Smooth muscle cell (in vitro differentiated cells): Measurements from ENCODE around the gene HOXB7. TPM values are rescaled to one million over a fixed set of nuclear protein-coding genes. Genes with fewer than 3 reads are reported as not detected.
A peak's percentile ranks its signal among the peaks of the same experiment; 100 is the strongest.

Experiments
- DNase-seq: peaks from one replicate; lab custom pipeline; 2025; ENCODE audit not compliant: unreplicated experiment; lab: John Stamatoyannopoulos, UW
- H2AFZ ChIP-seq: fragments of 200-600 bp; sonication (generic); 2 replicates; pipeline ENCODE4 v1.6.0; 2016; ENCODE audit warnings: antibody characterized with exemption, low read depth, mild to moderate bottlenecking
- H3F3A ChIP-seq: fragments of 200-600 bp; sonication (generic); 2 replicates; pipeline ENCODE4 v1.6.0; 2017; ENCODE audit warnings: antibody characterized with exemption, low read depth
- H3K27ac ChIP-seq: fragments of 200-600 bp; sonication (generic); 2 replicates; pipeline ENCODE4 v1.5.1; 2016; ENCODE audit warnings: low read depth, mild to moderate bottlenecking
- H3K27me3 ChIP-seq: fragments of 200-600 bp; sonication (generic); 2 replicates; pipeline ENCODE4 v1.6.1; 2016; ENCODE audit warnings: low read depth, mild to moderate bottlenecking
- H3K36me3 ChIP-seq: fragments of 200-600 bp; sonication (generic); 2 replicates; pipeline ENCODE4 v1.5.1; 2016; ENCODE audit warnings: low read depth
- H3K4me1 ChIP-seq: fragments of 200-600 bp; sonication (generic); 2 replicates; pipeline ENCODE4 v1.5.1; 2016; ENCODE audit warnings: low read depth
- H3K4me2 ChIP-seq: fragments of 200-600 bp; sonication (generic); 2 replicates; pipeline ENCODE4 v1.6.0; 2016; ENCODE audit warnings: mild to moderate bottlenecking
- H3K4me3 ChIP-seq: fragments of 200-600 bp; sonication (generic); 2 replicates; pipeline ENCODE4 v1.5.1; 2016; ENCODE audit warnings: mild to moderate bottlenecking
- H3K79me2 ChIP-seq: fragments of 200-600 bp; sonication (generic); 2 replicates; pipeline ENCODE4 v1.6.0; 2016; ENCODE audit warnings: low read depth, mild to moderate bottlenecking
- H3K9ac ChIP-seq: fragments of 200-600 bp; sonication (generic); 2 replicates; pipeline ENCODE4 v1.6.0; 2016; ENCODE audit warnings: low read depth
- H3K9me3 ChIP-seq: fragments of 200-600 bp; sonication (generic); replicated peaks from 2 replicates; pipeline ENCODE4 v1.5.1; 2016; ENCODE audit warnings: low read depth
- H4K20me1 ChIP-seq: fragments of 200-600 bp; sonication (generic); 2 replicates; pipeline ENCODE4 v1.6.0; 2016; ENCODE audit warnings: low read depth
- WGBS: methylation state at CpG from one replicate; pipeline ENCODE4 v1.1.7; 2016; ENCODE audit warnings: low lambda C conversion rate; 5-methylcytosine and 5-hydroxymethylcytosine counted together
- polyA plus RNA-seq: library from polyadenylated mRNA; unstranded; fragments of >200 nt; fragmentation: Nextera tagmentation; extraction: Ambion mirVana; gene quantifications from 2 replicates; pipeline ENCODE4 v1.2.1, GENCODE V29; 2016
- total RNA-seq: library from RNA; depleted of rRNA; stranded (reverse); fragments of >200 nt; gene quantifications from 2 replicates; pipeline ENCODE4 v1.2.3, GENCODE V29; 2014
- TF ChIP-seq, protein P1 (sequence below): fragments of 200-600 bp; sonication (generic); IDR thresholded peaks from 2 replicates; pipeline ENCODE4 v1.5.1; 2017; ENCODE audit warnings: borderline replicate concordance, mild to moderate bottlenecking, antibody characterized with exemption; ENCODE audit not compliant: insufficient read depth, poor library complexity, severe bottlenecking

HOXB7 gene
- total and polyA plus RNA-seq, 2 experiments from 2014 or later, result 16.1 to 29.7 TPM

DNA sequence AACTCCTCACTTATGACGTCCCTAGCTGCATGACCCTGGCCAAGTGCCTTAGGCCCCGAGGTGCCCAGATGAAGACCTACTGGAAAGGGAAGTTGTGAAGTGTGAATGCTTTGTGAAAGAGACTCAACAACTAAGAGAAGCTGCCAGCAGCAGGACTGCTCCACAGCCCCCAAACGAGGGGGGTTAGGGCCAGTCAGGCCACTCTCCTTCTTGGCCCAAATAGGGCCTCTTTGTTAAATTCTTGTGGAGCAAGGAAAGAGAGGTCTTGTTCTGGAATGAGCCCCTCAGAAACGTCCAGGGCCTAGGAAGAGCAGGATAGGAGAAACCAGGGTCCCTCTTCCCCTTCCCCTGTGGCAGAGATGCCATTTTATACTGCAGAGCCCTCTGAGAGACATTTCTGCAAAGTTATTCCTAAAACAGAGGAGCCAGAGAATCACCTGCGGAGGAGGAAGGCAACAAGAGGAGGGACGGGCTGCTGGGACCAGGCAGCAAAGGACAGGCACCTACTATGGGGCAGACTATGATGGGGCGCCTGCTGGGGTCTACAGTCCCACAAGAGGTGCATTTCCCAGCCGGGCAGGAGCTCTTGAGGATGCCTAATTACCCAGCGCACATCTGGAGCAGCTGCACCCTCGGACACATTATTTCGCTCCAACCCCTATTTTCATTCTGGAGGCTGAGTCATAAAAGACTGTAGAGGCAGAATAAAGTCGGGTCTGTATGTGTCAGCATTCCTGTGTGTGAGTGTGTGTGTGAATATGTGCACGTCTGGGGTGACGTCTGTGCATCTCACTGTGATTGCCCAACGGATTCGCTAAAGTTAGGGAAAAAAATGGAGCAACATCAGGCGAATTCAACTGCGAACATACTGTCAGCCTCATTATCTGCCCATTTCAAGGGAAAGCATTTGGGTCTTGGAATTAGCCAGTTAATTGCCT lies 26.8 kb upstream of the HOXB7 start:
- H2AFZ ChIP-seq, result no peak overlapping the region
- peaks cover 54% of the 10 kb centered on the region for H3K79me2 ChIP-seq
- H3K4me1 ChIP-seq, result no peaks in the 10 kb centered on the region
- DNase-seq, result no peak
- H3K36me3 ChIP-seq, result no peaks in the 10 kb centered on the region
- H3K4me3 ChIP-seq, result no peak overlapping the region
- 22% methylated on average over 18 of the region's 18 CpGs for WGBS
- TF ChIP-seq, protein P1, sequence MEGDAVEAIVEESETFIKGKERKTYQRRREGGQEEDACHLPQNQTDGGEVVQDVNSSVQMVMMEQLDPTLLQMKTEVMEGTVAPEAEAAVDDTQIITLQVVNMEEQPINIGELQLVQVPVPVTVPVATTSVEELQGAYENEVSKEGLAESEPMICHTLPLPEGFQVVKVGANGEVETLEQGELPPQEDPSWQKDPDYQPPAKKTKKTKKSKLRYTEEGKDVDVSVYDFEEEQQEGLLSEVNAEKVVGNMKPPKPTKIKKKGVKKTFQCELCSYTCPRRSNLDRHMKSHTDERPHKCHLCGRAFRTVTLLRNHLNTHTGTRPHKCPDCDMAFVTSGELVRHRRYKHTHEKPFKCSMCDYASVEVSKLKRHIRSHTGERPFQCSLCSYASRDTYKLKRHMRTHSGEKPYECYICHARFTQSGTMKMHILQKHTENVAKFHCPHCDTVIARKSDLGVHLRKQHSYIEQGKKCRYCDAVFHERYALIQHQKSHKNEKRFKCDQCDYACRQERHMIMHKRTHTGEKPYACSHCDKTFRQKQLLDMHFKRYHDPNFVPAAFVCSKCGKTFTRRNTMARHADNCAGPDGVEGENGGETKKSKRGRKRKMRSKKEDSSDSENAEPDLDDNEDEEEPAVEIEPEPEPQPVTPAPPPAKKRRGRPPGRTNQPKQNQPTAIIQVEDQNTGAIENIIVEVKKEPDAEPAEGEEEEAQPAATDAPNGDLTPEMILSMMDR, result no peak
- peak overlapping the region; percentile 85 for H3K9ac ChIP-seq
- H3K9me3 ChIP-seq, result no peaks in the 10 kb centered on the region
- H3K4me2 ChIP-seq, result peak overlapping the region; percentile 74
- H4K20me1 ChIP-seq, result peaks cover 16% of the 10 kb centered on the region
- peak overlapping the region; percentile 95 for H3K27ac ChIP-seq
- peaks cover 37% of the 10 kb centered on the region for H3F3A ChIP-seq
- peaks cover 15% of the 10 kb centered on the region for H3K27me3 ChIP-seq

DNA sequence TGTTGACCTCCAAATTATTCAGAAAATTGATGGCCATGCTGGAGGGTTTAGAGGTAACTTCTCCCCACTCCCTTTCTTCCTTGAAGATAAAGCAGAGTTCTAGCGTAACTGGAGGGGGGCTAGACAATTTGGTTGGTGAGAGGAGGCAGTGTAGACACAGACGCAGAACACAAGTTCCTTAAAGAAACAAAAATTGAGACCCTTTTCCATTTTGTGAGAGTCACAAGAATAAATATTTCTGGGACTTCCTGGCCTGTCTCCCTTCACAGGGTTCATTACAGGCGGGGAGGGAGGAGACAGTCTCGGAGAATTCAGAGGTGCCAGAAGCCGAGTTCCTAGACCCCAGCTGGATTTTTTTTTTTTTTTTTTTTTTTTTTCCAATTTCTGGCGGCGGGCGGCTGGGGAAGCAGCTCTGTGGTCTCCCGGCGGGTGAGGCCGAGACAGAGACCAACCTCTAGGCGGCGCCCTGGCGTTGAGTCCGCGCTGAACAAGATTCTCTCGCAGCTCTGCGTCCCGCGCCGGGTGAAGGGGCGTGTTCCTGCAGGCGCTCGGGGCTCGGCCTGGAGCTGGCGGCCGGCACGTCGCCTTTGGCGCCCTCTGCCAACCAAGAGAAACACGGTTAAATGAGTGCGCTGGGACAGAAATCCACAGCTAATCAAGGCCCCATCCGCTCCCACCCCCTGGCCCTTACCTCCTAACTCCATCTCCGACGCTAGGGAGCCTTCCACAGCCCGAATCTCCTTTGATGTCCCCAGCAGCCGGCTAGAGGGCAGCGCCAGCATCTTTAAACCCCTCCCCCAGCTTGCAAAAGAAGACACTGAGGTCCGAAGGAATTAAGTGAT lies 25.6 kb upstream of the HOXB7 start:
- Histone ChIP-seq H3K36me3 (no peaks in the 10 kb centered on the region), H3K27me3 (peaks cover 25% of the 10 kb centered on the region), H4K20me1 (peaks cover 23% of the 10 kb centered on the region), H3K27ac (peak overlapping the region; percentile 95), H3K9me3 (no peaks in the 10 kb centered on the region), H3K4me2 (peak overlapping the region; percentile 74), H3K4me1 (no peaks in the 10 kb centered on the region), H2AFZ (no peak overlapping the region), H3K9ac (peak overlapping the region; percentile 59), H3K79me2 (peaks cover 42% of the 10 kb centered on the region), H3F3A (peaks cover 41% of the 10 kb centered on the region), H3K4me3 (no peak overlapping the region)
- 11% methylated on average over 24 of the region's 39 CpGs for WGBS
- DNase-seq, result peak; percentile 81
- TF ChIP-seq, protein P1, result peak; percentile 68

DNA sequence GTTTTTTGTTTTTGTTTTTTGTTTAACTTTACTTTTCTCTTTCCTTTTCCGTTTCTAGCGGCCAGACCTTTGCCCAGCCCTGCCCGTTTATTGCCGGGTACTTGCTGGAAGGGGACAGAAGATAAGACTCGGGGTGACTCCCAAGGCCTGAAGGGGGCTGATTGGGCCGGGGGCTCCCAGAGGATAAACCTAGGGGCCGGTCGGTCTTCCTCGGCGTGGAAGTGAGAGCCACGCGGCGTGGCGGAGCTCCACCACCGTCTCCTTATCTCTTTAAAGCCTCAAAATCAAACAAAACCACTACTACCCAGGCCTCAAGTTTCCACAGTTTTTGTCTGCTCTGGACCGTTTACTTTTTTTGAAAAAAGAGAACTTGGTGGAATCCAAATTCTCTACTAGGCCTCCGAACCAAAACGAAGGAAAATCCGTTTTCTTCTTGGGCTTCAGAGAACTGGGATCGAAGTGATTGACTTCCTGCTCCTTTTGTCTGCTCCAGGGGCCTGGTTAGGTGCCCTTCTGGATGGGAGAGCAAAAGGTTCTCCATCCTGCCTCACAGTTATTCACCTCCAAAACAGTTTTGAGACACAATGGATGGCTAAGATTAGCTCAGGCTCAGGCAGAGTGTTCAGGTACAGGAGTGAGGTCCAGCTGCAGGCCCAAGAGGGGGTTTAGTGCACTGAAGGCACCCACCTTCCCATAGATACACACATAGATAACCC lies 23.8 kb upstream of the HOXB7 start:
- DNase-seq, result no peak
- peaks cover 34% of the 10 kb centered on the region for H3F3A ChIP-seq
- TF ChIP-seq, protein P1, result no peak

More for the DNA sequence above, 23.8 kb upstream of the HOXB7 start:
- Histone ChIP-seq H3K4me2 (peak overlapping the region; percentile 84), H3K79me2 (peaks cover 25% of the 10 kb centered on the region), H4K20me1 (peaks cover 28% of the 10 kb centered on the region), H3K36me3 (no peaks in the 10 kb centered on the region), H3K27me3 (peaks cover 41% of the 10 kb centered on the region), H3K4me1 (no peaks in the 10 kb centered on the region), H2AFZ (no peak overlapping the region), H3K4me3 (no peak overlapping the region), H3K9ac (no peak overlapping the region), H3K9me3 (no peaks in the 10 kb centered on the region), H3K27ac (peak overlapping the region; percentile 3)
- WGBS, result 72% methylated on average over 20 of the region's 20 CpGs
